Ovary (tissue), 3 donors: ENCODE data around the gene LIM2.

Experiments used
- POLR2A ChIP-seq: fragments of 450-650 bp; IDR thresholded peaks from one replicate; pipeline ENCODE4 v1.6.1; 2017; ENCODE audit warnings: antibody characterized with exemption, mild to moderate bottlenecking, moderate library complexity
- TF ChIP-seq, protein P1 (sequence below), 3 donors: fragments of 450-650 bp in 2 of 3; fragments of 200-600 bp in 1 of 3; IDR thresholded peaks; one replicate each; pipeline versions ENCODE4 v1.5.1 to v1.8.0; 2016 to 2022; ENCODE audit warnings: antibody characterized with exemption in 3 of 3, mild to moderate bottlenecking in 1 of 3
- donor health status: DM: no; HTN: no; CAD: no.

DNA sequence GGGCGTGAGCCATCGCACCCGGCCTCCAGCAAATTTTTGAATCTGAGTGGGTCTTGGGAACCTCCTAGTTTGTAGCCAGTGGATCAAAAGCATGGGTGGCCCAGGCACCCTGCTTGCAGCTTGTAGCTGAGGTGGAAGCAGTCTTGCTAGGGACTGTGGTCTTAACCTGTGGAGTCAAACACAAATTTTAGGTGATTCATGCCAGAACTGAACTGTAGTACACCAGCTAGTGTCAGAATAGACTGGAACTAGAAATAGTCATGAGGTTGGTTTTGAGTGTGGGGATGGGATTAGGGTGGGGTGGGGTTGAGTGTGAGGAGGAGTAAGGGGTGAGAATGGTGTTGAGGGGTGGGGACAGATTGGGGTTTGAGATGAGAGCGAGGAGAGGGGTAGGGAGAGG, 5.8 kb downstream of the LIM2 start:
- TF ChIP-seq, protein P1, sequence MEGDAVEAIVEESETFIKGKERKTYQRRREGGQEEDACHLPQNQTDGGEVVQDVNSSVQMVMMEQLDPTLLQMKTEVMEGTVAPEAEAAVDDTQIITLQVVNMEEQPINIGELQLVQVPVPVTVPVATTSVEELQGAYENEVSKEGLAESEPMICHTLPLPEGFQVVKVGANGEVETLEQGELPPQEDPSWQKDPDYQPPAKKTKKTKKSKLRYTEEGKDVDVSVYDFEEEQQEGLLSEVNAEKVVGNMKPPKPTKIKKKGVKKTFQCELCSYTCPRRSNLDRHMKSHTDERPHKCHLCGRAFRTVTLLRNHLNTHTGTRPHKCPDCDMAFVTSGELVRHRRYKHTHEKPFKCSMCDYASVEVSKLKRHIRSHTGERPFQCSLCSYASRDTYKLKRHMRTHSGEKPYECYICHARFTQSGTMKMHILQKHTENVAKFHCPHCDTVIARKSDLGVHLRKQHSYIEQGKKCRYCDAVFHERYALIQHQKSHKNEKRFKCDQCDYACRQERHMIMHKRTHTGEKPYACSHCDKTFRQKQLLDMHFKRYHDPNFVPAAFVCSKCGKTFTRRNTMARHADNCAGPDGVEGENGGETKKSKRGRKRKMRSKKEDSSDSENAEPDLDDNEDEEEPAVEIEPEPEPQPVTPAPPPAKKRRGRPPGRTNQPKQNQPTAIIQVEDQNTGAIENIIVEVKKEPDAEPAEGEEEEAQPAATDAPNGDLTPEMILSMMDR (IDR thresholded peaks at IDR 0.05): no peak
- TF ChIP-seq POLR2A: no peak
